Left ventricle myocardium inferior (tissue), 1 donor: ENCODE measurements around the gene PKNOX2. TPM values are rescaled to one million over a fixed set of nuclear protein-coding genes. Genes with fewer than 3 reads are reported as not detected.

Experiments
- DNase-seq: peaks from one replicate; pipeline ENCODE4 v3.0.0-alpha.2; 2020
- H3K27ac ChIP-seq: fragments of 200-600 bp; replicated peaks from 2 replicates; pipeline ENCODE4 v1.8.0; 2021
- H3K27me3 ChIP-seq: fragments of 200-600 bp; 2 replicates; pipeline ENCODE4 v1.8.0; 2021; ENCODE audit warnings: low read depth
- H3K36me3 ChIP-seq: fragments of 200-600 bp; 2 replicates; pipeline ENCODE4 v1.8.0; 2021
- H3K4me1 ChIP-seq: fragments of 200-600 bp; 2 replicates; pipeline ENCODE4 v1.8.0; 2021
- H3K4me3 ChIP-seq: fragments of 200-600 bp; 2 replicates; pipeline ENCODE4 v1.8.0; 2021; ENCODE audit warnings: mild to moderate bottlenecking, moderate library complexity
- H3K9me3 ChIP-seq: fragments of 200-600 bp; replicated peaks from 2 replicates; pipeline ENCODE4 v1.8.0; 2021
- CTCF ChIP-seq: fragments of 200-600 bp; IDR thresholded peaks from 2 replicates; pipeline ENCODE4 v1.8.0; 2021; ENCODE audit warnings: antibody characterized with exemption, mild to moderate bottlenecking, borderline replicate concordance
- intact Hi-C: fragments of 100-400 bp; cut with micrococcal nuclease; formaldehyde crosslinking; loops from one replicate; pipeline ENCODE4 v1.11.0; 2022
- total RNA-seq: library from RNA; stranded (reverse); fragmentation: NEBNext Ultra II Directional; extraction: Animal tissue kit (Norgen Biotek cat#: 25700); gene quantifications from one replicate; pipeline ENCODE4 v1.2.1, GENCODE V29; 2021
- donor health status: DM: no; HTN: yes; CAD: no; lungs with severe emphysema.

Gene PKNOX2
- total RNA-seq, 1 donor from 2014 or later, result 6.2 TPM

GRCh38 chr11:125154378-125155099, 10.0 kb upstream of the PKNOX2 start:
- no peak overlapping the region for H3K27ac ChIP-seq
- H3K36me3 ChIP-seq, result no peaks in the 10 kb centered on the region
- DNase-seq, result no peak
- peaks cover 36% of the 10 kb centered on the region for H3K27me3 ChIP-seq
- no peaks in the 10 kb centered on the region for H3K4me1 ChIP-seq
- TF ChIP-seq CTCF, result no peak
- H3K4me3 ChIP-seq, result no peak overlapping the region
- intact Hi-C loops, result no loop called here
- no peaks in the 10 kb centered on the region for H3K9me3 ChIP-seq

- DNase-seq, result no peak
- Histone ChIP-seq H3K27ac (no peak overlapping the region), H3K4me3 (no peak overlapping the region), H3K4me1 (no peaks in the 10 kb centered on the region), H3K9me3 (no peaks in the 10 kb centered on the region), H3K27me3 (peaks cover 36% of the 10 kb centered on the region), H3K36me3 (no peaks in the 10 kb centered on the region)
- intact Hi-C loops, result no loop called here
- no peak for TF ChIP-seq CTCF
These were observed 9.5 kb upstream of the PKNOX2 start for GRCh38 chr11:125155100-125155444.

- TF ChIP-seq CTCF, result no peak
- DNase-seq, result no peak
- Histone ChIP-seq H3K9me3 (no peaks in the 10 kb centered on the region), H3K27ac (no peak overlapping the region), H3K36me3 (no peaks in the 10 kb centered on the region), H3K4me3 (no peak overlapping the region), H3K4me1 (no peaks in the 10 kb centered on the region), H3K27me3 (peaks cover 40% of the 10 kb centered on the region)
- intact Hi-C loops, result no loop called here
These were observed 8.8 kb upstream of the PKNOX2 start for GRCh38 chr11:125155767-125156166.

- peaks cover 40% of the 10 kb centered on the region for H3K27me3 ChIP-seq
- H3K4me3 ChIP-seq, result no peak overlapping the region
- H3K27ac ChIP-seq, result no peak overlapping the region
- intact Hi-C loops, result no loop called here
- TF ChIP-seq CTCF, result no peak
- DNase-seq, result no peak
- H3K4me1 ChIP-seq, result no peaks in the 10 kb centered on the region
- H3K9me3 ChIP-seq, result no peaks in the 10 kb centered on the region
- no peaks in the 10 kb centered on the region for H3K36me3 ChIP-seq
These were observed 8.0 kb upstream of the PKNOX2 start for GRCh38 chr11:125156346-125157117.

- no peak for DNase-seq
- Histone ChIP-seq H3K27me3 (peaks cover 40% of the 10 kb centered on the region), H3K27ac (no peak overlapping the region), H3K9me3 (no peaks in the 10 kb centered on the region), H3K4me1 (no peaks in the 10 kb centered on the region), H3K4me3 (no peak overlapping the region), H3K36me3 (no peaks in the 10 kb centered on the region)
- no peak for TF ChIP-seq CTCF
- intact Hi-C loops, result no loop called here
These were observed 7.3 kb upstream of the PKNOX2 start for GRCh38 chr11:125157118-125157733.
